Mesodermal cell (in vitro differentiated cells): ENCODE results near the gene ROPN1.

Source experiments
- H3K27ac ChIP-seq: 2 replicates; pipeline ENCODE4 v1.7.0; 2013; ENCODE audit warnings: mild to moderate bottlenecking, low read depth, low read length, moderate library complexity; ENCODE audit not compliant: severe bottlenecking
- H3K36me3 ChIP-seq: 2 replicates; pipeline ENCODE4 v1.7.1; 2013; ENCODE audit warnings: mild to moderate bottlenecking, low read length, moderate library complexity; ENCODE audit not compliant: control insufficient read depth, insufficient read depth
- H3K4me1 ChIP-seq: one replicate; pipeline ENCODE4 v1.7.1; 2013; ENCODE audit warnings: mild to moderate bottlenecking, low read length; ENCODE audit not compliant: insufficient read depth, control insufficient read depth, poor library complexity, severe bottlenecking
- H3K4me3 ChIP-seq: 2 replicates; pipeline ENCODE4 v1.7.0; 2013; ENCODE audit warnings: low read length, control low read depth, mild to moderate bottlenecking; ENCODE audit not compliant: insufficient read depth, poor library complexity, severe bottlenecking; ENCODE audit errors: extremely low read depth
- H3K9me3 ChIP-seq: 2 replicates; pipeline ENCODE4 v1.7.1; 2013; ENCODE audit warnings: mild to moderate bottlenecking, low read length, moderate library complexity; ENCODE audit not compliant: control insufficient read depth
- WGBS, 2 experiments: methylation state at CpG; one replicate each; pipeline ENCODE4 v1.1.5; 2013; ENCODE audit warnings: missing lambda C conversion rate in 2 of 2; ENCODE audit not compliant: insufficient coverage in 2 of 2; 5-methylcytosine and 5-hydroxymethylcytosine counted together

ROPN1 gene

DNA sequence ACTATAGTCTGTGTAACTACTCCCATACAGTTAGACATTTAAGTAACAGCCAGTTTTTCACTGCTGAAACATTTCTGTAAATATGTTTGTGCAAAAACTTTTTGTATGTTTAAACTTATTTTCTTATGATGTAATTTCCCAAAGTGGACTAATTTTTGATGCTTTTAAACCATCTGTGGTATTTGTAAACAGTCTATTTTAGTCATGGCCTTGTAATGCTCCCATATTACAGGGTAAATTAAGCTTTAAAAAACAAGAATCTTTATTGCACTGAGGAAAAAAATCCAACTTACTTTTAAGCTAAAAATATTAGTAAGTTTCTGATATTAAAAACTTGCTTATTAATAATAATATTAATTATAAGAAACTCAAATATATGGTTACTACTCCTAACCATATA is 44.4 kb downstream of the ROPN1 start:
- Histone ChIP-seq H3K4me1 (no peaks in the 10 kb centered on the region), H3K27ac (no peak overlapping the region), H3K9me3 (no peaks in the 10 kb centered on the region), H3K36me3 (peaks cover 63% of the 10 kb centered on the region), H3K4me3 (no peak overlapping the region)

DNA sequence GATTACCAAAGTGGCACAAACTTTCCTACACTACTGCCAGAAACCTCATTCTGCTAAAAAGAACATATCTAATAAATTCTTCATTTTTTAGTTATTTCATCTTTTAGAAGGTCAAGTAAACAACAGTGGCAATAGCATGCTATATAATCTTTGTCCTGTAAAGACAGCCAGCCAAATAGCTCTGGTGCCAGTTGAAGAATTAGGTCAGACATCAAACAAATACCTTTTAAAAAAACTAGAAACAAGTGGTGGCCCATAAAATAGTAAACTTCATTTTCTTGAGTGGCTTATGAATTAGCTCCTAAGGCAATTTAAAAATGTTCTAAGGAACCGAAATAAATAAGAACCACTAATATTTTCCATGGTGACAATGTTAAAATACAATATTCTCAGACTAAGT is 50.4 kb downstream of the ROPN1 start:
- H3K9me3 ChIP-seq = no peaks in the 10 kb centered on the region

GRCh38 chr3:123941121-123941520 is 50.8 kb downstream of the ROPN1 start:
- peaks cover 52% of the 10 kb centered on the region for H3K36me3 ChIP-seq
- H3K9me3 ChIP-seq = no peaks in the 10 kb centered on the region

More for the DNA sequence above, 50.4 kb downstream of the ROPN1 start:
- H3K4me1 ChIP-seq = no peaks in the 10 kb centered on the region
- H3K4me3 ChIP-seq = no peak overlapping the region
- WGBS, 2 experiments = no CpG with 5 or more reads among the region's 1 CpG
- H3K36me3 ChIP-seq = peaks cover 54% of the 10 kb centered on the region
- H3K27ac ChIP-seq = no peak overlapping the region

DNA sequence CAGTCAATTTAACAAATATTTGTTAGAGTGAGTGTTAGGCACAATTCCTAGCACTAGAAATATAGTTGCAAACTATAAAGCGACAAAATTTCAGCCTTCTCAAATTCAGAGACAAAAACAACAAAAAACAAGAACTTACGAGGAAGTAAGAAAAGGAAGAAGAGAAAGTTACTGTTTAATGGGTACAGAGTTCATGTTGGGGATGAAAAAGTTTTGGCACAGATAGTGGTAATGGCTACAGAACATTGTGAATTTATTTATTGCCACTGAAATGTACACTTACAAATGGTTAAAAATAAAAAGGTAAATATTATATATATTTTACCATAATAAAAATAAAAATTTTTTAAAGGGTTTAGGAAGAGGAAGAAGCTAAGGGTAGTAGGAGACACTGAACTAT is 52.2 kb downstream of the ROPN1 start:
- Histone ChIP-seq H3K36me3 (peaks cover 47% of the 10 kb centered on the region), H3K4me1 (no peaks in the 10 kb centered on the region), H3K27ac (no peak overlapping the region), H3K9me3 (no peaks in the 10 kb centered on the region), H3K4me3 (no peak overlapping the region)
- no CpG with 5 or more reads among the region's 2 CpGs for WGBS, 2 experiments

More at GRCh38 chr3:123941121-123941520, 50.8 kb downstream of the ROPN1 start:
- Histone ChIP-seq H3K4me1 (no peaks in the 10 kb centered on the region), H3K27ac (no peak overlapping the region), H3K4me3 (no peak overlapping the region)
- WGBS, 2 experiments = no CpG with 5 or more reads among the region's 2 CpGs

DNA sequence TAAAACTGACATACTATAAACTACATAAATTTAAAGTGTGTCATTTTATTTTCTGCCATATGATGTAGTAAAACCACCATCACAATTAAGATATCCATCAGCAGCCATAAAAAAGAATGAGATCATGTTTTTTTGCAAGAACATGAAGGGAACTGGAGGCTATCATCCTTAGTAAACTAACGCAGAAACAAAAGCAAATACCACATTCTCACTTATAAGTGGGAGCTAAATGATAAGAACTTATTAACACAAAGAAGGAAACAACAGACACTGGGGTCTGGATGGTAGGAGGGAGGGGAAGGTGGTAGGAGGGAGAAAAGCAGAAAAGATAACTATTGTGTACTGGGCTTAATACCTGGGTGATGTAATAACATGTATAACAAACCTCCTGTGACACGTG is 55.5 kb downstream of the ROPN1 start:
- no CpG with 5 or more reads among the region's 2 CpGs for WGBS, 2 experiments
- no peaks in the 10 kb centered on the region for H3K4me1 ChIP-seq
- H3K36me3 ChIP-seq = peaks cover 27% of the 10 kb centered on the region
- no peak overlapping the region for H3K27ac ChIP-seq
- no peaks in the 10 kb centered on the region for H3K9me3 ChIP-seq
- no peak overlapping the region for H3K4me3 ChIP-seq

DNA sequence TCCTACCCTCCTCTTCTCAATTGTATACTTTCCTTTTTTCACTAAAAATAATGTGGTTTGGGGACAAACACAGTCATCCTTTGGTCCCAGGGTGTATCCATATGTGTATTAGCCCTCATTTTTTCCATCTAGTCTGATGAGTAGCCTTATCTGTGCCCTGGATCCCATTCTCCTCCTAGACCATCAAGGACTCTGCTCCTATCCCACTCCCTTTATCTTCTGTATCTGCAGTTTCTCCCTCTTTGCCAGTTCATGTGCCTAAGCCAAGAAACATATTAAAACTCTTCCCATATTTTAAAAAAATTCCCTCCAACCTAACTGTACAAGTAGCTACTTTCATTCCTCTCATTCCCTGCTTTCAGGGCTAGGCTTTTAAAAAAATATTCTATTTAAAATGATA is 56.1 kb downstream of the ROPN1 start:
- Histone ChIP-seq H3K4me1 (no peaks in the 10 kb centered on the region), H3K27ac (no peak overlapping the region), H3K4me3 (no peak overlapping the region), H3K9me3 (no peaks in the 10 kb centered on the region), H3K36me3 (peaks cover 25% of the 10 kb centered on the region)

GRCh38 chr3:123934250-123934649 is 57.7 kb downstream of the ROPN1 start:
- WGBS, 2 experiments = 90% methylated on average over 1 of the region's 2 CpGs; no CpG with 5 or more reads in 1 of the 2 experiments
- H3K36me3 ChIP-seq = peaks cover 32% of the 10 kb centered on the region

DNA sequence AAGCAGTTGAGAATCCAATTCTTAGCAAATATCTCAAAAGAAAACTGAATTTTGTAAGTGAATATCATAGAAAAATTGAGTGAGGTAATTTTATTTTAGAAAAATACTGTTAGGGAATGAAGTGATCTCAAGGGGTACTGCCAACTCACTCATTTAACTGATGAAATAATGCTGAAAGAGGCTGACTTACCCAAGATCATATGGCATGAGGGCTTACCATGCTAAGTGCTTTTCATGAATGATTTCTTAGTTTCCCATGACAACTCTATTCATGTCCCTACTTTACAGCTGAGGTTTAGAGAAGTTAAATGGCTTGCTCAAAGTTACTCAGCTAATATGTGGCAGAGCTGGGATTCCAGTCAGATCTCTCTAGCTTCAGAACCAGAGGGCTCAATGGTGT is 61.5 kb downstream of the ROPN1 start:
- Histone ChIP-seq H3K27ac (no peak overlapping the region), H3K4me1 (no peaks in the 10 kb centered on the region), H3K36me3 (peaks cover 52% of the 10 kb centered on the region), H3K4me3 (no peak overlapping the region), H3K9me3 (no peaks in the 10 kb centered on the region)

More at GRCh38 chr3:123934250-123934649, 57.7 kb downstream of the ROPN1 start:
- H3K27ac ChIP-seq = no peak overlapping the region
- H3K4me1 ChIP-seq = no peaks in the 10 kb centered on the region
- H3K4me3 ChIP-seq = no peak overlapping the region
- no peaks in the 10 kb centered on the region for H3K9me3 ChIP-seq

GRCh38 chr3:123929325-123929724 is 62.6 kb downstream of the ROPN1 start:
- peaks cover 62% of the 10 kb centered on the region for H3K36me3 ChIP-seq
- WGBS, 2 experiments = 90% methylated on average over 2 of the region's 9 CpGs; no CpG with 5 or more reads in 1 of the 2 experiments
- H3K4me3 ChIP-seq = no peak overlapping the region
- no peaks in the 10 kb centered on the region for H3K9me3 ChIP-seq
- no peak overlapping the region for H3K27ac ChIP-seq
- H3K4me1 ChIP-seq = no peaks in the 10 kb centered on the region

DNA sequence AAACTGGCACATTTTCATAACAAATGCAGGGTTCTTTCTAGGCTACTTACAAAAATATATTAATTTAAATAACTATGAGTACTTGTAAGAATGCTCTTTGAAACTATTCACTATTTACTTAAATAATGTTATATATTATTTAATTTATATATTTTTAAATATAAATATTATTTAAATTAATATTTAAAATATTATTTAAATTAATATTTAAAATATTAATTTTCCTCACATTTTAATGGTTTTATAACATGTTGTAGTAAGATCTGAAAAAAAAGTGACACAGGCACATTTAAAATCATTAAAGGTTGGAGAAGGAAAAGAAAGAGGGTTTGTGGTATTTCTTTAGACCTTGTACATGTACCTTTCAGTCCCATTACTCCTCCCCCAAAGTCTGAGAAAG is 65.5 kb downstream of the ROPN1 start:
- Histone ChIP-seq H3K9me3 (peaks cover under 1% of the 10 kb centered on the region), H3K36me3 (peaks cover 70% of the 10 kb centered on the region), H3K4me3 (no peak overlapping the region), H3K4me1 (no peaks in the 10 kb centered on the region), H3K27ac (no peak overlapping the region)

- H3K4me3 ChIP-seq = no peak overlapping the region
- peaks cover 14% of the 10 kb centered on the region for H3K9me3 ChIP-seq
- H3K27ac ChIP-seq = no peak overlapping the region
- no peaks in the 10 kb centered on the region for H3K4me1 ChIP-seq
- peaks cover 58% of the 10 kb centered on the region for H3K36me3 ChIP-seq
Observed at GRCh38 chr3:123920868-123921267, 71.1 kb downstream of the ROPN1 start.

- Histone ChIP-seq H3K36me3 (peaks cover 58% of the 10 kb centered on the region), H3K4me1 (no peaks in the 10 kb centered on the region), H3K27ac (no peak overlapping the region), H3K9me3 (peaks cover 14% of the 10 kb centered on the region), H3K4me3 (no peak overlapping the region)
- 100% methylated on average over 1 of the region's 1 CpG; no CpG with 5 or more reads in 1 of the 2 experiments for WGBS, 2 experiments
Observed at GRCh38 chr3:123920383-123920782, 71.5 kb downstream of the ROPN1 start.
